H1 (cell line): ENCODE results near the gene NRSN2. TPM values are rescaled to one million over a fixed set of nuclear protein-coding genes. Genes with fewer than 3 reads are reported as not detected.

ENCODE experiments used
- CTCF ChIA-PET: fragments of 300-600 bp; sonication (Branson Sonifier 250); formaldehyde crosslinking; loops from one replicate; lab custom pipeline; 2021; ENCODE audit not compliant: partially characterized antibody; lab: Charles Lee
- POLR2A ChIA-PET: fragments of 300-600 bp; sonication (Branson Sonifier 250); formaldehyde crosslinking; loops from one replicate; lab custom pipeline; 2021; ENCODE audit warnings: inconsistent platforms; ENCODE audit not compliant: partially characterized antibody; lab: Charles Lee
- DNase-seq, 2 experiments: peaks; one replicate each; pipeline versions ENCODE4 v3.0.0 to v3.0.0-alpha.2; 2010 to 2022; ENCODE audit warnings: low spot score in 2 of 2, low read depth in 1 of 2, mixed read lengths in 1 of 2
- FAIRE-seq: peaks from 2 replicates; lab custom pipeline; 2011; peaks lifted over from hg19 to GRCh38; lab: Jason Lieb, UNC
- H2AFZ ChIP-seq: 2 replicates; pipeline ENCODE4 v1.8.1; 2012; ENCODE audit warnings: low read length, inconsistent platforms
- H2AK5ac ChIP-seq: 2 replicates; pipeline ENCODE4 v1.6.1; 2013; ENCODE audit warnings: low read depth, low read length
- H2BK120ac ChIP-seq: replicated peaks from 2 replicates; pipeline ENCODE3; 2013; ENCODE audit warnings: low read depth, low read length, inconsistent platforms
- H2BK12ac ChIP-seq: 2 replicates; pipeline ENCODE4 v1.6.1; 2013; ENCODE audit warnings: low read depth, low read length
- H2BK15ac ChIP-seq: 2 replicates; pipeline ENCODE4 v1.6.1; 2013; ENCODE audit warnings: low read length
- H2BK20ac ChIP-seq: 2 replicates; pipeline ENCODE4 v1.6.1; 2013; ENCODE audit warnings: low read length
- H2BK5ac ChIP-seq: 2 replicates; pipeline ENCODE4 v1.6.1; 2013; ENCODE audit warnings: low read depth, low read length
- H3K14ac ChIP-seq: 2 replicates; pipeline ENCODE4 v1.6.1; 2013; ENCODE audit warnings: inconsistent platforms; ENCODE audit not compliant: insufficient read length
- H3K18ac ChIP-seq: 2 replicates; pipeline ENCODE4 v1.6.1; 2013; ENCODE audit warnings: low read length; ENCODE audit errors: extremely low read depth
- H3K23ac ChIP-seq: 2 replicates; pipeline ENCODE4 v1.6.1; 2013; ENCODE audit warnings: inconsistent platforms; ENCODE audit not compliant: insufficient read length
- H3K23me2 ChIP-seq: 2 replicates; pipeline ENCODE4 v1.6.1; 2013; ENCODE audit warnings: low read depth, low read length
- H3K27ac ChIP-seq: 2 replicates; pipeline ENCODE4 v1.6.1; 2011; ENCODE audit warnings: low read depth, low read length, inconsistent platforms
- H3K27me3 ChIP-seq, 4 experiments: replicated peaks in 1 of 4; 1 replicate in 1 of 4; 2 replicates in 3 of 4; pipeline versions ENCODE4 v1.6.1 to v1.8.1; 2011 to 2013; ENCODE audit warnings: low read length in 3 of 4, mild to moderate bottlenecking in 3 of 4, inconsistent platforms in 2 of 4, mixed read lengths in 2 of 4, moderate library complexity in 1 of 4; ENCODE audit not compliant: control insufficient read depth in 3 of 4, insufficient read depth in 3 of 4; ENCODE audit errors: extremely low read depth in 1 of 4
- H3K36me3 ChIP-seq, 4 experiments: 2 replicates each; pipeline versions ENCODE4 v1.6.1 to v1.8.1; 2011 to 2013; ENCODE audit warnings: mild to moderate bottlenecking in 4 of 4, low read length in 3 of 4, moderate library complexity in 2 of 4, control low read depth in 1 of 4, inconsistent platforms in 1 of 4; ENCODE audit not compliant: insufficient read depth in 4 of 4, control insufficient read depth in 2 of 4
- H3K4ac ChIP-seq: replicated peaks from 2 replicates; pipeline ENCODE3; 2013; ENCODE audit warnings: low read length, low read depth, mixed read lengths, inconsistent platforms; ENCODE audit not compliant: insufficient read length
- H3K4me1 ChIP-seq, 4 experiments: replicated peaks in 1 of 4; 1 replicate in 1 of 4; 2 replicates in 3 of 4; pipeline versions ENCODE4 v1.6.1 to v1.8.1; 2011 to 2013; ENCODE audit warnings: low read length in 3 of 4, inconsistent platforms in 2 of 4, mixed read lengths in 1 of 4; ENCODE audit not compliant: insufficient read depth in 4 of 4, control insufficient read depth in 3 of 4
- H3K4me2 ChIP-seq, 2 experiments: 2 replicates each; pipeline versions ENCODE4 v1.6.1 to v1.8.1; 2011 to 2013; ENCODE audit warnings: low read depth in 2 of 2, low read length in 2 of 2, control low read depth in 1 of 2, inconsistent platforms in 1 of 2, mild to moderate bottlenecking in 1 of 2; ENCODE audit not compliant: insufficient read depth in 1 of 2
- H3K4me3 ChIP-seq, 4 experiments: fragments of 200-600, 300-600 bp in 1 of 4; sonication (generic), shearing (Covaris generic), sonication (Bioruptor Twin) in 1 of 4; 2 replicates each; pipeline versions ENCODE4 v1.5.1 to v1.8.1; 2011 to 2016; ENCODE audit warnings: low read length in 4 of 4, low read depth in 3 of 4, control low read depth in 2 of 4, inconsistent platforms in 2 of 4, mild to moderate bottlenecking in 2 of 4, mixed read lengths in 1 of 4, moderate library complexity in 1 of 4; ENCODE audit not compliant: insufficient read depth in 2 of 4; ENCODE audit errors: extremely low read depth in 1 of 4
- H3K56ac ChIP-seq: replicated peaks from 2 replicates; pipeline ENCODE3; 2013; ENCODE audit warnings: low read depth, mild to moderate bottlenecking, mixed read lengths, low read length, inconsistent platforms; ENCODE audit not compliant: insufficient read length
- H3K79me1 ChIP-seq: 2 replicates; pipeline ENCODE4 v1.6.1; 2013; ENCODE audit warnings: low read depth, low read length, control low read depth
- H3K79me2 ChIP-seq, 2 experiments: 2 replicates each; pipeline versions ENCODE4 v1.6.1 to v1.8.1; 2012 to 2013; ENCODE audit warnings: low read length in 2 of 2, mild to moderate bottlenecking in 2 of 2, inconsistent platforms in 1 of 2; ENCODE audit not compliant: insufficient read depth in 2 of 2, control insufficient read depth in 1 of 2
- H3K9ac ChIP-seq, 4 experiments: replicated peaks in 1 of 4; 1 replicate in 1 of 4; 2 replicates in 3 of 4; pipeline versions ENCODE4 v1.6.1 to v1.8.1; 2011 to 2013; ENCODE audit warnings: low read depth in 3 of 4, low read length in 3 of 4, control low read depth in 2 of 4, mild to moderate bottlenecking in 2 of 4, moderate library complexity in 2 of 4, inconsistent platforms in 1 of 4; ENCODE audit errors: extremely low read depth in 1 of 4
- H3K9me3 ChIP-seq, 2 experiments: 2 replicates each; pipeline versions ENCODE4 v1.6.1 to v1.8.1; 2012 to 2013; ENCODE audit warnings: mild to moderate bottlenecking in 2 of 2, moderate library complexity in 2 of 2, control low read depth in 1 of 2, inconsistent platforms in 1 of 2, low read depth in 1 of 2, low read length in 1 of 2, mixed read lengths in 1 of 2; ENCODE audit not compliant: insufficient read depth in 2 of 2
- H4K20me1 ChIP-seq, 2 experiments: replicated peaks in 1 of 2; 2 replicates each; pipeline versions ENCODE3 to v1.8.1; 2011 to 2013; ENCODE audit warnings: inconsistent platforms in 2 of 2, low read length in 2 of 2, mild to moderate bottlenecking in 1 of 2; ENCODE audit not compliant: insufficient read depth in 2 of 2, control insufficient read depth in 1 of 2
- H4K5ac ChIP-seq: 2 replicates; pipeline ENCODE4 v1.6.1; 2013; ENCODE audit warnings: low read length, low read depth, mixed read lengths, inconsistent platforms; ENCODE audit not compliant: insufficient read length
- H4K8ac ChIP-seq: 2 replicates; pipeline ENCODE4 v1.8.0; 2013; ENCODE audit warnings: mild to moderate bottlenecking, moderate library complexity, low read length, inconsistent platforms; ENCODE audit not compliant: insufficient read depth; ENCODE audit errors: extremely low read depth
- H4K91ac ChIP-seq: replicated peaks from 2 replicates; pipeline ENCODE3; 2013; ENCODE audit warnings: low read length, mixed read lengths, inconsistent platforms; ENCODE audit not compliant: insufficient read length
- CBX5 ChIP-seq: fragments of 300-800, 300-1000 bp; sonication (generic); IDR thresholded peaks from 2 replicates; pipeline ENCODE4 v1.7.1; 2016; ENCODE audit warnings: antibody characterized with exemption, low read length, low read depth
- CBX8 ChIP-seq: fragments of 300-800, 300-1000 bp; sonication (generic); IDR thresholded peaks from 2 replicates; pipeline ENCODE4 v1.7.1; 2016; ENCODE audit warnings: low read depth, low read length, borderline replicate concordance
- CHD2 ChIP-seq: IDR thresholded peaks from 2 replicates; pipeline ENCODE4 v1.6.1; 2012; ENCODE audit warnings: low read length, improper control_type of control experiment
- HDAC2 ChIP-seq, 2 experiments: fragments of 300-600 bp in 1 of 2; sonication (generic) in 1 of 2; IDR thresholded peaks; 2 replicates each; pipeline ENCODE4 v1.6.1; 2011 to 2012; ENCODE audit warnings: low read depth in 2 of 2, low read length in 2 of 2, mild to moderate bottlenecking in 2 of 2, moderate library complexity in 2 of 2, borderline replicate concordance in 1 of 2, inconsistent platforms in 1 of 2
- POLR2AphosphoS5 ChIP-seq: IDR thresholded peaks from 2 replicates; pipeline ENCODE4 v1.6.1; 2011; ENCODE audit warnings: low read depth, low read length
- RFX5 ChIP-seq: IDR thresholded peaks from 2 replicates; pipeline ENCODE4 v1.6.1; 2011; ENCODE audit warnings: low read depth, low read length, improper control_type of control experiment, borderline replicate concordance
- RNF2 ChIP-seq: fragments of 200-900, 300-1000 bp; sonication (generic); IDR thresholded peaks from 2 replicates; pipeline ENCODE4 v1.7.1; 2016; ENCODE audit warnings: borderline replicate concordance, low read depth, mild to moderate bottlenecking, antibody characterized with exemption, low read length; ENCODE audit not compliant: poor library complexity, severe bottlenecking; ENCODE audit errors: missing control alignments
- RXRA ChIP-seq: IDR thresholded peaks from 2 replicates; pipeline ENCODE4 v1.6.1; 2011; ENCODE audit warnings: low read depth, mild to moderate bottlenecking, low read length, moderate library complexity; ENCODE audit not compliant: insufficient read depth
- SIN3A ChIP-seq, 2 experiments: IDR thresholded peaks in 1 of 2; conservative IDR thresholded peaks in 1 of 2; 2 replicates each; pipeline ENCODE4 v1.6.1; 2011 to 2012; ENCODE audit warnings: low read length in 2 of 2, improper control_type of control experiment in 1 of 2, low read depth in 1 of 2, mild to moderate bottlenecking in 1 of 2
- SIX5 ChIP-seq: IDR thresholded peaks from 2 replicates; pipeline ENCODE4 v1.6.1; 2011; ENCODE audit warnings: mild to moderate bottlenecking, low read depth, low read length
- TBP ChIP-seq: IDR thresholded peaks from 2 replicates; pipeline ENCODE4 v1.6.1; 2011; ENCODE audit warnings: low read depth, low read length, improper control_type of control experiment
- WGBS, 2 experiments: shearing (Covaris generic) in 1 of 2; methylation state at CpG; one replicate each; pipeline versions ENCODE4 v1.1.6 to v1.1.7; 2013 to 2015; ENCODE audit warnings: low lambda C conversion rate in 2 of 2, mixed read lengths in 2 of 2, inconsistent platforms in 1 of 2, low coverage in 1 of 2, missing lambda C conversion rate in 1 of 2; ENCODE audit not compliant: insufficient replicate concordance in 2 of 2, insufficient coverage in 1 of 2, insufficient read length in 1 of 2; ENCODE audit errors: extremely low coverage in 1 of 2, missing lambda C conversion rate in 1 of 2; 5-methylcytosine and 5-hydroxymethylcytosine counted together
- polyA plus RNA-seq, 7 experiments: library from polyadenylated mRNA; depleted of rRNA in 3 of 7; stranded (reverse) in 5 of 7; unstranded in 2 of 7; fragments of >200 nt in 5 of 7; fragments of 200-250 nt in 2 of 7; gene quantifications; 1 replicate in 5 of 7; 2 replicates in 1 of 7; 4 replicates in 1 of 7; pipeline versions ENCODE4 v1.2.1 to v1.2.3, GENCODE V29; 2011 to 2013; ENCODE audit warnings: missing spikeins in 2 of 7, mixed read lengths in 2 of 7
- total RNA-seq: library from RNA; stranded (reverse); fragmentation: NEBNext Ultra II Directional; extraction: Animal tissue kit (Norgen Biotek cat#: 25700); gene quantifications from 2 replicates; pipeline ENCODE4 v1.2.1, GENCODE V29; 2021

The NRSN2 gene
- total and polyA plus RNA-seq, 2 of the 8 experiments (the other 6 are each of a cell fraction or from before 2014, with no cell fraction given), result 19.4 to 33.3 TPM

DNA sequence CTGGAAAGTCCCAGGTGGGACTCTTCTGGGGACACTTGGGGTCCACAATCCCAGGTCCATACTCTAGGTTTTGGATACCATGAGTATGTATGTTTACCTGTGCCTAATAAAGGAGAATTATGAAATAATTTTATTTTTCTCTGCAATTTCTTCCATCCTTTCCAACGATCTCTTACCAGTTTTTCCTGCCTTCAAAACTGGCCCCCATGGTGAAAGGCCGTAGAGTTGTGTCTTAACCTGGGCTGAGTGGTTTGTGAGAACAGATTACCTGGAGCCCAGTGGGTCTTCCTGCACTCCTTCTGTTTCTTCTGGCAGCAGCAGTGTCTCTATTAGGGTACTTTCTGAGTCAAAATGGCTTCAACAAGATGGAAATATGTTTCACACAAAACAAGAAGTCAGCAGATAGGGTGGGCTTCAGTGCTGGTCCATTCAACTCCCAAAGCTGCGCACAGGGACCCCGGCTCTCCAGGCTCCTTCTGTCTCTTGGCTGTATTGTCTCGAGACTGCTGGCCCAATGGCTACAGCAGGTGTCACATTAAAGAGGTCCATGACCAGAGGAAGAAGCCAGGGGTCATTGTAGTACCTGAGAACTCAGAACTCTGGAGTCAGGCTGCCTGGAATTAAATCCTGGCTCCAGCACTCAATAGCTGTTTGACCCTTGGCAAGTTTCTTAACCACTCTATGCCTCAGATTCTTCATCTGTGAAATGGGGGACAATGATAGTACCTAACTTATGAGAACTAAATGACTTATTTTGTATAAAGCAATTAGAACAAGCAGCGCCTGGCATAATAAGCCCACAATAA lies 50.7 kb downstream of the NRSN2 start:
- Histone ChIP-seq H4K8ac (no peak overlapping the region), H3K4me3 (no peak overlapping the region), H3K18ac (no peak overlapping the region), H3K4me2 (no peak overlapping the region), H3K27ac (no peak overlapping the region), H2BK20ac (no peak overlapping the region), H2BK15ac (no peak overlapping the region), H3K23me2 (no peaks in the 10 kb centered on the region), H3K9ac (no peak overlapping the region), H3K14ac (no peak overlapping the region), H2AK5ac (no peak overlapping the region), H3K23ac (no peak overlapping the region), H3K27me3 (no peaks in the 10 kb centered on the region), H2BK120ac (no peak overlapping the region), H3K36me3 (peaks cover 0 to 13% (median 3%) of the 10 kb centered on the region in 4 experiments; a peak in 3 of 8 replicates), H3K9me3 (no peaks in the 10 kb centered on the region), H3K56ac (no peak overlapping the region), H4K5ac (no peak overlapping the region), H2BK12ac (no peak overlapping the region), H2BK5ac (no peak overlapping the region), H3K4ac (no peak overlapping the region), H3K79me2 (no peaks in the 10 kb centered on the region), H4K20me1 (peaks cover 0 to 2% of the 10 kb centered on the region in 2 experiments), H3K4me1 (peaks cover 3 to 7% (median 4%) of the 10 kb centered on the region in 4 experiments; a peak in 4 of 7 replicates), H3K79me1 (no peaks in the 10 kb centered on the region), H2AFZ (no peak overlapping the region), H4K91ac (no peak overlapping the region)
- ChIA-PET POLR2A (interaction anchor here (1.3 to 11.8 kb wide), 8 partner anchors 10 to 41 kb away, joined by 3 to 263 read pairs (median 5); partner anchors contain the start of genes RBCK1 and TRIB3), CTCF (interaction anchor here (0.8 to 2.1 kb wide), 9 partner anchors 10 to 269 kb away, joined by 3 to 10 read pairs (median 4); no protein-coding TSS in a partner anchor)
- WGBS, 2 experiments, result 77% methylated on average over 6 of the region's 6 CpGs; no CpG with 5 or more reads in 1 of the 2 experiments
- DNase-seq, result no peak
- no peak for FAIRE-seq
- TF ChIP-seq SIX5 (no peak), RNF2 (no peak), POLR2AphosphoS5 (no peak), TBP (no peak), RXRA (no peak), HDAC2 (IDR thresholded peaks at IDR 0.05; ENCODE audit: borderline replicate concordance in 1 of 2, low read depth in 2 of 2, low read length in 2 of 2) (no peak), CHD2 (no peak), RFX5 (no peak), SIN3A (conservative IDR thresholded peaks at IDR 0.05 in 1 of 2, IDR thresholded peaks at IDR 0.05 in 1 of 2; ENCODE audit: low read depth in 1 of 2, low read length in 2 of 2) (no peak), CBX8 (no peak), CBX5 (no peak)
